ENCODE results near the gene TRUB2. TPM values are rescaled to one million over a fixed set of nuclear protein-coding genes. Genes with fewer than 3 reads are reported as not detected.

Gene TRUB2
- total and polyA plus RNA-seq, 2 donors (not counting 3 experiments of a cell fraction or from before 2014, with no cell fraction given), result 21.1 to 39.3 TPM

DNA sequence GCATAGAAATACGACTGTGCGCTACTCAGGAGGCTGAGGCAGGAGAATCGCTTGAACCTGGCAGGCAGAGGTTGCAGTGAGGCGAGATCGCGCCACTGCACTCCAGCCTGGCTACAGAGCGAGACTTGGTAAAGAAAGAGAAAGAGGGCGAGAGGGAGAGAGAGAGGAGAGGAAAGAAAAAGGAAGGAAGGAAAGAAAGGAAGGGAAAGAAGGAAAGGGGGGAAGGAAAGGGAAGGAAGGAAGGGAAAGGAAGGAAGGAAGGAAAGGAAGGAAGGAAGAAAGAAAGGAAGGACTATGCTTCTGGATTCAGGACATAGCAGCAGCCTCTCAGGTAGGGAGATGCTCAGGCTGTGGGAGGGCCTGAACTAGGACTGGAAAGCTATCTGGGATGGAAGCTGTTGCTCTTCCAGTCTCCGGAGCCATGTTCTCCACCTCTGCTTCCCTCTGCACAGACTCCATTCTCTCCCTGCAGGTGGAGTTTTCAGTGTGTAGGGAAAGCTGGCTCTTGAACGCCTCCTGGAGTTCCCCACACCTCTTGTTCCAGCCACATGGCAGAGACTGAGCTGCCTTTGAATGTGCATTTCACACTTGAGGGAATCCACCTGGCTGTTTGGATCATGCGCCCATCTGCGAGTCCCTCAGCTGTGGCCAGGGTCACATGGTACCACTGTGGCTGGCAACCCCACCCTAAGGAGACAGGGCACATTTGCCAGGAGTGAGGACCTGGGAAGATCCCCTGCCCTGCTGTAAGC, 37.0 kb downstream of the TRUB2 start:
- Histone ChIP-seq H3K27me3 (ENCODE audit: control insufficient read depth in 2 of 2, insufficient read depth in 2 of 2, low read length in 2 of 2) (no peaks in the 10 kb centered on the region), H3K9ac (replicated peaks; ENCODE audit: extremely low read depth, insufficient read depth, low read length) (no peak overlapping the region), H2AFZ (ENCODE audit: low read depth, low read length) (no peak overlapping the region), H3K4me3 (replicated peaks in 1 of 3; ENCODE audit: insufficient read depth in 1 of 3, low read depth in 1 of 3, low read length in 3 of 3) (no peak overlapping the region), H4K20me1 (replicated peaks; ENCODE audit: control insufficient read depth, extremely low read depth, insufficient read depth, low read length) (no peaks in the 10 kb centered on the region), H3K4me1 (ENCODE audit: control insufficient read depth, extremely low read depth, insufficient read depth, low read length) (peaks cover 10% of the 10 kb centered on the region), H3K36me3 (ENCODE audit: control insufficient read depth in 2 of 2, extremely low read depth in 1 of 2, insufficient read depth in 2 of 2, low read length in 2 of 2) (peaks cover 3 to 13% of the 10 kb centered on the region in 2 experiments), H3K9me1 (replicated peaks; ENCODE audit: control insufficient read depth, extremely low read depth, insufficient read depth, low read length) (no peaks in the 10 kb centered on the region), H3K9me3 (replicated peaks; ENCODE audit: control insufficient read depth, insufficient read depth, low read length) (no peaks in the 10 kb centered on the region), H3K27ac (ENCODE audit: insufficient read depth, low read depth, low read length) (no peak overlapping the region), H3K4me2 (ENCODE audit: insufficient read depth, low read length) (no peak overlapping the region), H3K79me2 (ENCODE audit: control insufficient read depth, insufficient read depth, low read length) (no peaks in the 10 kb centered on the region)
- BruUV-seq (replicated peaks), result no TSS peak
- POLR2A ChIA-PET, result no interaction called here
- DNase-seq (ENCODE audit: low read depth, low spot score) (no peak), FAIRE-seq (no peak)
- dilution Hi-C loops (cut with MboI; ENCODE audit: extremely low pct_ligation_motif_present, low sequenced_read_pairs) (no loop called here), intact Hi-C loops (cut with micrococcal nuclease) (no loop called here)
- TF ChIP-seq GATA2 (IDR thresholded peaks at IDR 0.05; ENCODE audit: insufficient read depth, insufficient read length, low read depth, low read length) (no peak), POLR2A (IDR thresholded peaks at IDR 0.05; ENCODE audit: low read depth, low read length) (no peak), FOS (IDR thresholded peaks at IDR 0.05; ENCODE audit: borderline replicate concordance, insufficient read depth, low read length) (no peak), JUN (IDR thresholded peaks at IDR 0.05; ENCODE audit: borderline replicate concordance, insufficient read depth, insufficient read length, low read depth) (no peak), MYC (IDR thresholded peaks at IDR 0.05; ENCODE audit: low read depth, low read length) (no peak), EZH2 (IDR thresholded peaks at IDR 0.05; ENCODE audit: borderline replicate concordance, low read depth, low read length, severe bottlenecking) (no peak)
- TF ChIP-seq, protein P1, sequence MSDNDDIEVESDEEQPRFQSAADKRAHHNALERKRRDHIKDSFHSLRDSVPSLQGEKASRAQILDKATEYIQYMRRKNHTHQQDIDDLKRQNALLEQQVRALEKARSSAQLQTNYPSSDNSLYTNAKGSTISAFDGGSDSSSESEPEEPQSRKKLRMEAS (IDR thresholded peaks at IDR 0.05; ENCODE audit: insufficient read depth, insufficient read length), result no peak
- TF ChIP-seq, protein P2, sequence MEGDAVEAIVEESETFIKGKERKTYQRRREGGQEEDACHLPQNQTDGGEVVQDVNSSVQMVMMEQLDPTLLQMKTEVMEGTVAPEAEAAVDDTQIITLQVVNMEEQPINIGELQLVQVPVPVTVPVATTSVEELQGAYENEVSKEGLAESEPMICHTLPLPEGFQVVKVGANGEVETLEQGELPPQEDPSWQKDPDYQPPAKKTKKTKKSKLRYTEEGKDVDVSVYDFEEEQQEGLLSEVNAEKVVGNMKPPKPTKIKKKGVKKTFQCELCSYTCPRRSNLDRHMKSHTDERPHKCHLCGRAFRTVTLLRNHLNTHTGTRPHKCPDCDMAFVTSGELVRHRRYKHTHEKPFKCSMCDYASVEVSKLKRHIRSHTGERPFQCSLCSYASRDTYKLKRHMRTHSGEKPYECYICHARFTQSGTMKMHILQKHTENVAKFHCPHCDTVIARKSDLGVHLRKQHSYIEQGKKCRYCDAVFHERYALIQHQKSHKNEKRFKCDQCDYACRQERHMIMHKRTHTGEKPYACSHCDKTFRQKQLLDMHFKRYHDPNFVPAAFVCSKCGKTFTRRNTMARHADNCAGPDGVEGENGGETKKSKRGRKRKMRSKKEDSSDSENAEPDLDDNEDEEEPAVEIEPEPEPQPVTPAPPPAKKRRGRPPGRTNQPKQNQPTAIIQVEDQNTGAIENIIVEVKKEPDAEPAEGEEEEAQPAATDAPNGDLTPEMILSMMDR (IDR thresholded peaks at IDR 0.05; ENCODE audit: extremely low read depth in 1 of 2, insufficient read depth in 1 of 2, low read depth in 1 of 2, low read length in 2 of 2), result no peak
- CTCF ChIA-PET, result interaction anchor here (1.2 kb wide), 1 partner anchor 10 kb away, joined by 3 read pairs; no protein-coding TSS in a partner anchor

Measured in endothelial cell of umbilical vein (primary cell).